Activated CD8-positive, alpha-beta memory T cell treated with anti-CD3 and anti-CD28 coated beads, Interleukin-2, amount 50 U/mL, for 24 hours (primary cell): ENCODE data around the gene FGF19.

ENCODE experiments used
- DNase-seq: peaks from one replicate; pipeline ENCODE4 v3.0.0-alpha.2; 2020; ENCODE audit errors: extremely low read depth

Gene FGF19

GRCh38 chr11:69671734-69672465 is 31.9 kb downstream of the FGF19 start:
- DNase-seq, result no peak

- DNase-seq, result no peak
Measured at GRCh38 chr11:69670158-69670845, 33.5 kb downstream of the FGF19 start.

- no peak for DNase-seq
Measured at GRCh38 chr11:69669486-69669885, 34.3 kb downstream of the FGF19 start.

- DNase-seq, result no peak
Measured at GRCh38 chr11:69667619-69668604, 35.9 kb downstream of the FGF19 start.

GRCh38 chr11:69666752-69667536 is 36.9 kb downstream of the FGF19 start:
- DNase-seq, result no peak

GRCh38 chr11:69666261-69666660 is 37.6 kb downstream of the FGF19 start:
- no peak for DNase-seq

GRCh38 chr11:69665669-69666068 is 38.2 kb downstream of the FGF19 start:
- DNase-seq, result no peak

GRCh38 chr11:69664901-69665300 is 38.9 kb downstream of the FGF19 start:
- no peak for DNase-seq

GRCh38 chr11:69664103-69664775 is 39.6 kb downstream of the FGF19 start:
- no peak for DNase-seq

GRCh38 chr11:69663326-69663725 is 40.5 kb downstream of the FGF19 start:
- DNase-seq, result no peak

- no peak for DNase-seq
Measured at GRCh38 chr11:69662806-69663205, 41.0 kb downstream of the FGF19 start.

- no peak for DNase-seq
Measured at GRCh38 chr11:69662021-69662698, 41.7 kb downstream of the FGF19 start.

GRCh38 chr11:69661413-69661715 is 42.5 kb downstream of the FGF19 start:
- no peak for DNase-seq

- no peak for DNase-seq
Measured at GRCh38 chr11:69660001-69660500, 43.8 kb downstream of the FGF19 start.

GRCh38 chr11:69659591-69659990 is 44.2 kb downstream of the FGF19 start:
- no peak for DNase-seq

GRCh38 chr11:69658626-69659450 is 45.0 kb downstream of the FGF19 start:
- no peak for DNase-seq

GRCh38 chr11:69657911-69658625 is 45.8 kb downstream of the FGF19 start:
- DNase-seq, result no peak

- no peak for DNase-seq
Measured at GRCh38 chr11:69657456-69657910, 46.3 kb downstream of the FGF19 start.
